HEK293 (cell line): Measurements from ENCODE around the gene ASF1A.
A peak's percentile ranks its signal among the peaks of the same experiment; 100 is the strongest.

Source experiments
- GLIS1 ChIP-seq: fragments of 450-650 bp; formaldehyde crosslinking; IDR thresholded peaks from 2 replicates; pipeline ENCODE4 v1.5.1; 2016; ENCODE audit warnings: missing biosample characterization, missing genetic modification characterization
- GLIS2 ChIP-seq: fragments of 450-650 bp; formaldehyde crosslinking; IDR thresholded peaks from 2 replicates; pipeline ENCODE4 v1.5.1; 2016; ENCODE audit warnings: missing biosample characterization, missing genetic modification characterization
- KLF10 ChIP-seq: fragments of 450-650 bp; IDR thresholded peaks from 2 replicates; pipeline ENCODE4 v1.5.1; 2018; ENCODE audit warnings: missing biosample characterization, mild to moderate bottlenecking, missing genetic modification characterization
- KLF16 ChIP-seq: fragments of 450-650 bp; formaldehyde crosslinking; IDR thresholded peaks from 2 replicates; pipeline ENCODE4 v1.5.1; 2017; ENCODE audit warnings: missing biosample characterization, missing genetic modification characterization
- KLF7 ChIP-seq: fragments of 450-650 bp; formaldehyde crosslinking; IDR thresholded peaks from 2 replicates; pipeline ENCODE4 v1.5.1; 2016; ENCODE audit warnings: missing biosample characterization, missing genetic modification characterization, borderline replicate concordance
- REPIN1 ChIP-seq: fragments of 450-650 bp; formaldehyde crosslinking; IDR thresholded peaks from 2 replicates; pipeline ENCODE4 v1.5.1; 2017; ENCODE audit warnings: missing biosample characterization, missing genetic modification characterization, low read depth
- WT1 ChIP-seq: fragments of 450-650 bp; formaldehyde crosslinking; IDR thresholded peaks from 2 replicates; pipeline ENCODE4 v1.5.1; 2016; ENCODE audit warnings: missing biosample characterization, missing genetic modification characterization
- ZBTB10 ChIP-seq: fragments of 450-650 bp; formaldehyde crosslinking; IDR thresholded peaks from 2 replicates; pipeline ENCODE4 v1.5.1; 2016; ENCODE audit warnings: missing biosample characterization, missing genetic modification characterization
- ZBTB21 ChIP-seq: fragments of 450-650 bp; formaldehyde crosslinking; IDR thresholded peaks from 2 replicates; pipeline ENCODE4 v1.5.1; 2017; ENCODE audit warnings: missing biosample characterization, missing genetic modification characterization
- ZNF140 ChIP-seq: fragments of 450-650 bp; formaldehyde crosslinking; IDR thresholded peaks from 2 replicates; pipeline ENCODE4 v1.5.1; 2016; ENCODE audit warnings: missing biosample characterization, missing genetic modification characterization
- ZNF174 ChIP-seq: fragments of 450-650 bp; formaldehyde crosslinking; IDR thresholded peaks from 2 replicates; pipeline ENCODE4 v1.5.0; 2017; ENCODE audit warnings: missing biosample characterization, mild to moderate bottlenecking, missing genetic modification characterization
- ZNF19 ChIP-seq: fragments of 450-650 bp; formaldehyde crosslinking; IDR thresholded peaks from 2 replicates; pipeline ENCODE4; 2016; ENCODE audit warnings: missing biosample characterization, missing genetic modification characterization, low read depth
- ZNF202 ChIP-seq: fragments of 450-650 bp; formaldehyde crosslinking; IDR thresholded peaks from 2 replicates; pipeline ENCODE4 v1.5.1; 2016; ENCODE audit warnings: missing biosample characterization, missing genetic modification characterization, borderline replicate concordance
- ZNF23 ChIP-seq: fragments of 450-650 bp; formaldehyde crosslinking; IDR thresholded peaks from 2 replicates; pipeline ENCODE4 v1.5.1; 2016; ENCODE audit warnings: missing biosample characterization, missing genetic modification characterization, borderline replicate concordance
- ZNF239 ChIP-seq: fragments of 450-650 bp; formaldehyde crosslinking; IDR thresholded peaks from 2 replicates; pipeline ENCODE4 v1.5.1; 2016; ENCODE audit warnings: missing biosample characterization, missing genetic modification characterization
- ZNF292 ChIP-seq: fragments of 450-650 bp; formaldehyde crosslinking; IDR thresholded peaks from 2 replicates; pipeline ENCODE4 v1.5.1; 2016; ENCODE audit warnings: low read depth, missing biosample characterization, missing genetic modification characterization, borderline replicate concordance
- ZNF302 ChIP-seq: fragments of 450-650 bp; formaldehyde crosslinking; IDR thresholded peaks from 2 replicates; pipeline ENCODE4 v1.5.1; 2016; ENCODE audit warnings: missing biosample characterization, missing genetic modification characterization, low read depth
- ZNF335 ChIP-seq: fragments of 450-650 bp; formaldehyde crosslinking; conservative IDR thresholded peaks from 2 replicates; pipeline ENCODE4 v1.5.1; 2016; ENCODE audit warnings: missing biosample characterization, missing genetic modification characterization
- ZNF341 ChIP-seq: fragments of 450-650 bp; formaldehyde crosslinking; IDR thresholded peaks from 2 replicates; pipeline ENCODE4; 2016; ENCODE audit warnings: low read depth, missing biosample characterization, missing genetic modification characterization
- ZNF350 ChIP-seq: fragments of 450-650 bp; formaldehyde crosslinking; IDR thresholded peaks from 2 replicates; pipeline ENCODE4 v1.5.0; 2017; ENCODE audit warnings: missing biosample characterization, mild to moderate bottlenecking, missing genetic modification characterization
- ZNF362 ChIP-seq: fragments of 450-650 bp; formaldehyde crosslinking; IDR thresholded peaks from 2 replicates; pipeline ENCODE4 v1.5.1; 2016; ENCODE audit warnings: missing biosample characterization, missing genetic modification characterization
- ZNF398 ChIP-seq: fragments of 450-650 bp; formaldehyde crosslinking; IDR thresholded peaks from 2 replicates; pipeline ENCODE4 v1.5.1; 2017; ENCODE audit warnings: missing biosample characterization, missing genetic modification characterization
- ZNF544 ChIP-seq: fragments of 450-650 bp; formaldehyde crosslinking; IDR thresholded peaks from 2 replicates; pipeline ENCODE4 v1.5.0; 2017; ENCODE audit warnings: missing biosample characterization, missing genetic modification characterization
- ZNF561 ChIP-seq: fragments of 450-650 bp; IDR thresholded peaks from 2 replicates; pipeline ENCODE4 v1.5.1; 2018; ENCODE audit warnings: missing biosample characterization, missing genetic modification characterization, borderline replicate concordance
- ZNF621 ChIP-seq: fragments of 450-650 bp; formaldehyde crosslinking; IDR thresholded peaks from 2 replicates; pipeline ENCODE4 v1.5.1; 2017; ENCODE audit warnings: missing biosample characterization, missing genetic modification characterization
- ZNF654 ChIP-seq: fragments of 450-650 bp; formaldehyde crosslinking; IDR thresholded peaks from 2 replicates; pipeline ENCODE4 v1.5.1; 2016; ENCODE audit warnings: low read depth, missing biosample characterization, missing genetic modification characterization
- ZNF747 ChIP-seq: fragments of 450-650 bp; formaldehyde crosslinking; IDR thresholded peaks from 2 replicates; pipeline ENCODE4 v1.5.1; 2016; ENCODE audit warnings: missing biosample characterization, missing genetic modification characterization
- ZNF777 ChIP-seq: fragments of 450-650 bp; formaldehyde crosslinking; IDR thresholded peaks from 2 replicates; pipeline ENCODE4 v1.5.1; 2017; ENCODE audit warnings: missing biosample characterization, missing genetic modification characterization, borderline replicate concordance
- TF ChIP-seq, protein P1 (sequence below): fragments of 450-650 bp; IDR thresholded peaks from 2 replicates; pipeline ENCODE4 v1.5.1; 2018; ENCODE audit warnings: missing biosample characterization, missing genetic modification characterization
- TF ChIP-seq, protein P2 (sequence below): fragments of 450-650 bp; formaldehyde crosslinking; IDR thresholded peaks from 2 replicates; pipeline ENCODE4 v1.5.1; 2016; ENCODE audit warnings: missing biosample characterization, missing genetic modification characterization
- TF ChIP-seq, protein P3 (sequence below): fragments of 450-650 bp; formaldehyde crosslinking; IDR thresholded peaks from 2 replicates; pipeline ENCODE4 v1.5.1; 2016; ENCODE audit warnings: missing biosample characterization, missing genetic modification characterization

Gene ASF1A

DNA sequence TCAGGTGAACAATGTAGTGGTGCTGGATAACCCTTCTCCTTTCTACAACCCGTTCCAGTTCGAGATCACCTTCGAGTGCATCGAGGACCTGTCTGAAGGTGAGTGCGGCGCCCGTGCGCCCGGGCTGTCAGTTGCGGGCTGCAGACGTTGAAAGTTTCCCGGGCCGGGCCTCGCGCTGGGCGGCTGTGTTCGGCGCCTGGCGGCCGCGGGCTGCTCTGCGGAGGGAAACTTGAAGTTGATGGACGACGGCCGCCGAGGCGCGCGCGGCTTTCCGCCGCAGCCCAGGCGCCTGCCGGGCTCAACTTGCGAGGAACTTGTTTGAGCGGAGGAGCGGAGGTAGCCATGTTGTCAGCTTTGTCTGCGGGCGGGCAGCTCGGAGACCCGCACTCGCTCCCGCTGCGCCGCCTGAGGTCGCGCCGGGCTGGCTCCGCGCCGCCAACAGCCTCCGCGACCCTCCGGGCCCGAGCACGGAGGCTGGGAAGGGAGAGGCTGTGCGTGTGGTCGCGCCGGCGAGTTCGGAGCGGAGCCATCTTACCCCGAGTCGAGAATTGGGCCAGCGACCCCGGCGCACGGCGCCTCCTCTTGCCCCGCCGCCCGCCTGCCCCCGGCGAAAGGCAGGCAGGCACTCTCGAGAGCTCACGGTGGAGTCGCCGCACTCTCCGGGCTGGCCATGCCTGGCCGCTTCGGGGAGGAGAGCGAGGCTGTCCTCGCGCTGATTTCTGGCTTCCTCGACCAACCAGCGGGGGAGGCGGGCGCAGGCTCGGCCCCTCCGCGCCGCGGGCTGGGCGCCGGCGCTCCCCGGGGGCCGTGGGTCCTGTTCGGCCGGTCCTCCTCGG is 691 bp downstream of the ASF1A start (continued):
- TF ChIP-seq, protein P1, sequence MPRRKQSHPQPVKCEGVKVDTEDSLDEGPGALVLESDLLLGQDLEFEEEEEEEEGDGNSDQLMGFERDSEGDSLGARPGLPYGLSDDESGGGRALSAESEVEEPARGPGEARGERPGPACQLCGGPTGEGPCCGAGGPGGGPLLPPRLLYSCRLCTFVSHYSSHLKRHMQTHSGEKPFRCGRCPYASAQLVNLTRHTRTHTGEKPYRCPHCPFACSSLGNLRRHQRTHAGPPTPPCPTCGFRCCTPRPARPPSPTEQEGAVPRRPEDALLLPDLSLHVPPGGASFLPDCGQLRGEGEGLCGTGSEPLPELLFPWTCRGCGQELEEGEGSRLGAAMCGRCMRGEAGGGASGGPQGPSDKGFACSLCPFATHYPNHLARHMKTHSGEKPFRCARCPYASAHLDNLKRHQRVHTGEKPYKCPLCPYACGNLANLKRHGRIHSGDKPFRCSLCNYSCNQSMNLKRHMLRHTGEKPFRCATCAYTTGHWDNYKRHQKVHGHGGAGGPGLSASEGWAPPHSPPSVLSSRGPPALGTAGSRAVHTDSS, result no peak
- TF ChIP-seq ZNF292 (tag by site-specific recombination), result no peak
- TF ChIP-seq ZNF174 (tag by site-specific recombination), result no peak
- TF ChIP-seq ZNF621 (tag by site-specific recombination), result no peak
- no peak for TF ChIP-seq ZBTB21 (tag by site-specific recombination)
- no peak for TF ChIP-seq ZBTB10 (tag by site-specific recombination)
- peak; percentile 74 for TF ChIP-seq GLIS2
- TF ChIP-seq ZNF350, result no peak
- no peak for TF ChIP-seq ZNF544 (tag by site-specific recombination)
- no peak for TF ChIP-seq ZNF23 (tag by site-specific recombination)
- TF ChIP-seq ZNF140 (tag by site-specific recombination), result no peak
- TF ChIP-seq, protein P2, sequence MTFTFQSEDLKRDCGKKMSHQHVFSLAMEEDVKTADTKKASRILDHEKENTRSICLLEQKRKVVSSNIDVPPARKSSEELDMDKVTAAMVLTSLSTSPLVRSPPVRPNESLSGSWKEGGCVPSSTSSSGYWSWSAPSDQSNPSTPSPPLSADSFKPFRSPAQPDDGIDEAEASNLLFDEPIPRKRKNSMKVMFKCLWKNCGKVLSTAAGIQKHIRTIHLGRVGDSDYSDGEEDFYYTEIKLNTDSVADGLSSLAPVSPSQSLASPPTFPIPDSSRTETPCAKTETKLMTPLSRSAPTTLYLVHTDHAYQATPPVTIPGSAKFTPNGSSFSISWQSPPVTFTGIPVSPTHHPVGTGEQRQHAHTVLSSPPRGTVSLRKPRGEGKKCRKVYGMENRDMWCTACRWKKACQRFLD (tag by site-specific recombination), result no peak
- TF ChIP-seq ZNF362, result no peak
- peak; percentile 35; the same call in 1 of the 2 replicates for TF ChIP-seq ZNF561
- no peak for TF ChIP-seq ZNF777 (tag by site-specific recombination)
- TF ChIP-seq ZNF398 (tag by site-specific recombination), result no peak
- no peak for TF ChIP-seq KLF7 (tag by site-specific recombination)
- no peak; the same call in 1 of the 2 replicates for TF ChIP-seq KLF16
- no peak for TF ChIP-seq ZNF654 (tag by site-specific recombination)
- no peak for TF ChIP-seq ZNF239 (tag by site-specific recombination)
- peak; percentile 93 for TF ChIP-seq ZNF335
- no peak for TF ChIP-seq ZNF202
- peak; percentile 43; the same call in 1 of the 2 replicates for TF ChIP-seq GLIS1 (tag by site-specific recombination)
- TF ChIP-seq ZNF302, result no peak
- no peak for TF ChIP-seq KLF10 (tag by site-specific recombination)
- no peak for TF ChIP-seq REPIN1 (tag by site-specific recombination)
- TF ChIP-seq ZNF341 (tag by site-specific recombination), result 0 out of 2 replicates have a peak, but pooled peaks have one; percentile 34
- no peak for TF ChIP-seq WT1 (tag by site-specific recombination)
- no peak for TF ChIP-seq ZNF19 (tag by site-specific recombination)
- no peak for TF ChIP-seq ZNF747
- TF ChIP-seq, protein P3, sequence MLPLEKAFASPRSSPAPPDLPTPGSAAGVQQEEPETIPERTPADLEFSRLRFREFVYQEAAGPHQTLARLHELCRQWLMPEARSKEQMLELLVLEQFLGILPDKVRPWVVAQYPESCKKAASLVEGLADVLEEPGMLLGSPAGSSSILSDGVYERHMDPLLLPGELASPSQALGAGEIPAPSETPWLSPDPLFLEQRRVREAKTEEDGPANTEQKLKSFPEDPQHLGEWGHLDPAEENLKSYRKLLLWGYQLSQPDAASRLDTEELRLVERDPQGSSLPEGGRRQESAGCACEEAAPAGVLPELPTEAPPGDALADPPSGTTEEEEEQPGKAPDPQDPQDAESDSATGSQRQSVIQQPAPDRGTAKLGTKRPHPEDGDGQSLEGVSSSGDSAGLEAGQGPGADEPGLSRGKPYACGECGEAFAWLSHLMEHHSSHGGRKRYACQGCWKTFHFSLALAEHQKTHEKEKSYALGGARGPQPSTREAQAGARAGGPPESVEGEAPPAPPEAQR (tag by site-specific recombination), result no peak
